Measurements from ENCODE around the gene ST6GALNAC6. TPM values are rescaled to one million over a fixed set of nuclear protein-coding genes. Genes with fewer than 3 reads are reported as not detected.

ST6GALNAC6 gene
- total RNA-seq, 1 donor from 2014 or later = 25.6 TPM

DNA sequence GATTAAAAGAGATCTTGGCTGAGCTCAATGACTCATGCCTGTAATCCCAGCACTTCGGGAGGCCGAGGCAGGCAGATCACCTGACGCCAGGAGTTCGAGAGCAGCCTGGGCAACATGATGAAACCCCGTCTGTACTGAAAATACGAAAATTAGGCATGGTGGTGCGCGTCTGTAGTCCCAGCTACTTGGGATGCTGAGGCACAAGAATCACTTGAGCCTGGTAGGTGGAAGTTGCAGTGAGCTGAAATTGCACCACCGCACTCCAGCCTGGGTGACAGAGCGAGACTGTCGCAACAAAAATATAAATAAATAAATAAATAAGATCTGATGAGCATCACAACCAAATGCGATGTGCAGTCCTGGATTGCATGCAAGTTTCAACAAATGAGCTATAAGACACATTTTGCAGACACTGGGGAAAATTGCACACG is 36.2 kb downstream of the ST6GALNAC6 start:
- H3K4me3 ChIP-seq (ENCODE audit: low read depth, low read length) = no peak overlapping the region
- H3K36me3 ChIP-seq (ENCODE audit: control insufficient read depth, insufficient read depth, low read length) = peaks cover 1% of the 10 kb centered on the region
- no peaks in the 10 kb centered on the region for H3K27me3 ChIP-seq (ENCODE audit: control insufficient read depth, insufficient read depth, low read length)
- TF ChIP-seq, protein P1, sequence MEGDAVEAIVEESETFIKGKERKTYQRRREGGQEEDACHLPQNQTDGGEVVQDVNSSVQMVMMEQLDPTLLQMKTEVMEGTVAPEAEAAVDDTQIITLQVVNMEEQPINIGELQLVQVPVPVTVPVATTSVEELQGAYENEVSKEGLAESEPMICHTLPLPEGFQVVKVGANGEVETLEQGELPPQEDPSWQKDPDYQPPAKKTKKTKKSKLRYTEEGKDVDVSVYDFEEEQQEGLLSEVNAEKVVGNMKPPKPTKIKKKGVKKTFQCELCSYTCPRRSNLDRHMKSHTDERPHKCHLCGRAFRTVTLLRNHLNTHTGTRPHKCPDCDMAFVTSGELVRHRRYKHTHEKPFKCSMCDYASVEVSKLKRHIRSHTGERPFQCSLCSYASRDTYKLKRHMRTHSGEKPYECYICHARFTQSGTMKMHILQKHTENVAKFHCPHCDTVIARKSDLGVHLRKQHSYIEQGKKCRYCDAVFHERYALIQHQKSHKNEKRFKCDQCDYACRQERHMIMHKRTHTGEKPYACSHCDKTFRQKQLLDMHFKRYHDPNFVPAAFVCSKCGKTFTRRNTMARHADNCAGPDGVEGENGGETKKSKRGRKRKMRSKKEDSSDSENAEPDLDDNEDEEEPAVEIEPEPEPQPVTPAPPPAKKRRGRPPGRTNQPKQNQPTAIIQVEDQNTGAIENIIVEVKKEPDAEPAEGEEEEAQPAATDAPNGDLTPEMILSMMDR (IDR thresholded peaks at IDR 0.05; ENCODE audit: insufficient read depth, low read length, poor library complexity, severe bottlenecking) = no peak
- DNase-seq (ENCODE audit: low read depth) = no peak

GRCh38 chr9:127862075-127863011 is 37.1 kb downstream of the ST6GALNAC6 start:
- DNase-seq (ENCODE audit: low read depth) = no peak
- no peaks in the 10 kb centered on the region for H3K36me3 ChIP-seq (ENCODE audit: control insufficient read depth, insufficient read depth, low read length)
- no peaks in the 10 kb centered on the region for H3K27me3 ChIP-seq (ENCODE audit: control insufficient read depth, insufficient read depth, low read length)
- no peak overlapping the region for H3K4me3 ChIP-seq (ENCODE audit: low read depth, low read length)
- TF ChIP-seq, protein P1 (IDR thresholded peaks at IDR 0.05; ENCODE audit: insufficient read depth, low read length, poor library complexity, severe bottlenecking) = no peak

GRCh38 chr9:127860779-127861178 is 38.6 kb downstream of the ST6GALNAC6 start:
- H3K4me3 ChIP-seq (ENCODE audit: low read depth, low read length) = no peak overlapping the region
- H3K36me3 ChIP-seq (ENCODE audit: control insufficient read depth, insufficient read depth, low read length) = no peaks in the 10 kb centered on the region
- DNase-seq (ENCODE audit: low read depth) = no peak
- H3K27me3 ChIP-seq (ENCODE audit: control insufficient read depth, insufficient read depth, low read length) = no peaks in the 10 kb centered on the region
- TF ChIP-seq, protein P1 (IDR thresholded peaks at IDR 0.05; ENCODE audit: insufficient read depth, low read length, poor library complexity, severe bottlenecking) = no peak

- Histone ChIP-seq H3K36me3 (ENCODE audit: control insufficient read depth, insufficient read depth, low read length) (no peaks in the 10 kb centered on the region), H3K27me3 (ENCODE audit: control insufficient read depth, insufficient read depth, low read length) (no peaks in the 10 kb centered on the region), H3K4me3 (ENCODE audit: low read depth, low read length) (no peak overlapping the region)
- TF ChIP-seq, protein P1 (IDR thresholded peaks at IDR 0.05; ENCODE audit: insufficient read depth, low read length, poor library complexity, severe bottlenecking) = no peak
- no peak for DNase-seq (ENCODE audit: low read depth)
Measured at GRCh38 chr9:127860260-127860659, 39.1 kb downstream of the ST6GALNAC6 start.

GRCh38 chr9:127858041-127858512 is 41.3 kb downstream of the ST6GALNAC6 start:
- DNase-seq (ENCODE audit: low read depth) = no peak
- no peaks in the 10 kb centered on the region for H3K36me3 ChIP-seq (ENCODE audit: control insufficient read depth, insufficient read depth, low read length)
- no peaks in the 10 kb centered on the region for H3K27me3 ChIP-seq (ENCODE audit: control insufficient read depth, insufficient read depth, low read length)
- TF ChIP-seq, protein P1 (IDR thresholded peaks at IDR 0.05; ENCODE audit: insufficient read depth, low read length, poor library complexity, severe bottlenecking) = no peak
- H3K4me3 ChIP-seq (ENCODE audit: low read depth, low read length) = no peak overlapping the region

Data from kidney epithelial cell (primary cell).